Memory B cell (primary cell): ENCODE measurements around the gene QKI.

Experiments
- ATAC-seq: fragments of 150-1000 bp; cut with Tn5 transposase; 2 replicates; pipeline ENCODE4 v1.10.0; 2021; ENCODE audit warnings: low read depth, mild to moderate bottlenecking, moderate library complexity
- DNase-seq, 2 donors: peaks; one replicate each; pipeline ENCODE4 v3.0.0; 2022; ENCODE audit warnings: low spot score in 2 of 2
- H3K27ac Mint-ChIP-seq: one replicate; pipeline ENCODE4 v1.8.0; 2022; ENCODE audit warnings: mild to moderate bottlenecking, moderate library complexity, mixed read lengths
- H3K27me3 Mint-ChIP-seq: one replicate; pipeline ENCODE4 v1.8.0; 2022; ENCODE audit warnings: mixed read lengths
- H3K36me3 Mint-ChIP-seq: one replicate; pipeline ENCODE4 v1.8.0; 2022; ENCODE audit warnings: mild to moderate bottlenecking, mixed read lengths
- H3K4me1 Mint-ChIP-seq: one replicate; pipeline ENCODE4 v1.8.0; 2022; ENCODE audit warnings: mixed read lengths
- H3K4me3 Mint-ChIP-seq: one replicate; pipeline ENCODE4 v1.8.0; 2022; ENCODE audit warnings: mild to moderate bottlenecking, moderate library complexity, mixed read lengths
- H3K9me3 Mint-ChIP-seq: one replicate; pipeline ENCODE4 v1.8.0; 2022; ENCODE audit warnings: mixed read lengths

QKI gene

DNA sequence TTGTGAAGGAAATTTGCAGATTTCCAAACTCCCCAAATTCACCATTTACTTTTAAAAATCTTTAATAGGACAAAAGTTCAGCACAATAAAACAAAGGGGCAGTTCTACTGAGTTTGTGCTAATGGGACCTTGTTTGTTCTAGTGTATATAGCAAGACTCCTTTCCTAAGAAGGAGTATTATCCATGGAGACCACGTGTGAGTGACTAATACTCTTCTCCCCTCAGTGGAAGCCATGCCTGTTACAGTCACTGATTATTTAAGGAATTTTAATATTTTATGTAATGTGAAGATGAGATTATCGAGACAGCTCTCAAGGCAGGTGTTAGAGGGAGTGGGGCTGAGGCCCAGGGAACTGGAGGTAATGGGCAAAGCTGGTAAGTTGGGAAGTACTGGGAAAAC is 16.4 kb upstream of the QKI start:
- H3K36me3 Mint-ChIP-seq = no peaks in the 10 kb centered on the region
- DNase-seq = no peak

DNA sequence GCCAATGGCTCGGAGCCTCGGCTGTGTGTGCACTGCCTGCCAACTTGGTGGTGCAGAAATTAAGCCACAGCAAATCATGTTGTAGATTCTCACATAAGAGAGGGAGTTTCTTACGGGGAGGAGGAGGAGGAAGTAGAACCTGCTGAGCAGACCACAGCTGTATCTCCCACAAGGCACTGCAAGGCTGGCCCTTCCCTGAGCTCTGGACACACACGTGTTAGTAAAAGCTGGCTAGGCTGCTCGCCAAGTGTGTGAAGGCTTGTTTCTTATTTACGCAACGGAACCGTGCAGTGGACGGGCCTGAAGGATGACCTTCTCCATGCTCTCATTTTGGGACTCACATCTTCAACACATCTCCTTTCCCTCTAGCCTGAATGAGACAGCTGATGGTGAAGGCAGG is 15.7 kb upstream of the QKI start:
- no peaks in the 10 kb centered on the region for H3K9me3 Mint-ChIP-seq
- H3K4me3 Mint-ChIP-seq = no peak overlapping the region
- H3K4me1 Mint-ChIP-seq = peaks cover 5% of the 10 kb centered on the region
- no peaks in the 10 kb centered on the region for H3K36me3 Mint-ChIP-seq
- peaks cover 7% of the 10 kb centered on the region for H3K27me3 Mint-ChIP-seq
- no peak for DNase-seq
- no peak overlapping the region for H3K27ac Mint-ChIP-seq
- ATAC-seq = peak; percentile 56

More for the DNA sequence above, 16.4 kb upstream of the QKI start:
- no peak for ATAC-seq
- Mint-ChIP-seq H3K4me1 (peaks cover 5% of the 10 kb centered on the region), H3K27ac (no peak overlapping the region), H3K27me3 (peaks cover 7% of the 10 kb centered on the region), H3K9me3 (no peaks in the 10 kb centered on the region), H3K4me3 (no peak overlapping the region)

DNA sequence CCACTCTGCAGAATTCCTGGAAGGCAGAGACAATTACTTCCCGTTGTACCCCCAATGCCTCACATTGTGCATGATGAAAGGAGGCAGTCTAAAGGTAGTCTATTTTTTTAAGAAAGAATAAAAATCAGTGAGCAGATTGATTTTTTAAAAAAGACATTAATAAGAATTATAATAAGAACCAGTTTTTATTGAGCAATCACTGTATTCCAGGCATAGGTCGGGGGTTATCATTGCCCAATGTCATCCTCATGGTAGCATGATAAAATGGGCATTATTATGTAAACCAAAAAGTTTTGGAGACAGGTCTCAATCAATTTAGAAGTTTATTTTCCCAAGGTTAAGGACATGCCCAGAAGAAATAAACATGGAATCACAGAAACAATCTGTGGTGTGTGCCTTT is 14.0 kb upstream of the QKI start:
- ATAC-seq (no peak), DNase-seq (no peak)
- no peaks in the 10 kb centered on the region for H3K9me3 Mint-ChIP-seq
- H3K27me3 Mint-ChIP-seq = peaks cover 7% of the 10 kb centered on the region
- no peak overlapping the region for H3K27ac Mint-ChIP-seq
- no peaks in the 10 kb centered on the region for H3K36me3 Mint-ChIP-seq
- H3K4me1 Mint-ChIP-seq = peaks cover 5% of the 10 kb centered on the region
- H3K4me3 Mint-ChIP-seq = no peak overlapping the region

DNA sequence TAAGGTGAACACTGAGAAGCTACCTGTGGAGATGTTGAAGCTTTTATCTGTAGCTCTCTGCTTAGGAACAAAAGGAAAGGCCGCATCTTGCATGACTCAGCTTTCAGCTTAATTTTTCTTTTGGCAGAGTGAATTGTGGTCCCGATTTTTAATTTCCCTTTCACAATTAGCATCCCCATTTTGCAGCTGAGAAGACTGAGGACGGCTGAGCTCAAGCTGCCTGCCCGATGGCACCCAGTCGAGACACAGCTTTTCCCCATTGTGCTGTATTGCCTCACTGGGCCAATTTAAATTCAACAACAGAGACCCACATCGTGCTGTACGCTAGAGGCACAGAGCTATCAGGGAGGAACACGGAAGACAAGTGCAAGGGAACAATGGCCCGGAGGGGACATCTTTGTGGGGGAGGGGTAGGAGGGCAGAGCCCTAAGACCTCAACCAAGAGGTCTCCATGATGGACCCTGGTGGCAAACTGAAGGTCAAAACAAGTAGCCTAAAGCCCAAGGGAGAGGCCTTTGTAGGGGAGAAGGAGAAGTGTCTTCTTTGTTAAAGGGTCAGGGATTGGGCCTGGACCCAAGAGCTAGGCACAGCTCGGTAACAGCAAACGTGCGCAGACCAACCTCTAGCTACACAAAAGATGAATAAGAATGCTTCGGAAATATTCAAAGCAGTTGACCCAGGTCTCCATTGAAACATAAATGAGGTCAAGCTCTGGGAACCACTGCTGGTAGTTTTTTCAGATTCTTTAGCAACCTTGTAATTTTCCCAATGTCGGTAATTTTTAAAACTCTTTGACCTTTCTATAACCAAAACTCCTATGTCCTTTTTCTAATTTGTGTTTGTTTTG is 13.3 kb upstream of the QKI start:
- ATAC-seq (no peak), DNase-seq (no peak)
- Mint-ChIP-seq H3K4me3 (no peak overlapping the region), H3K27ac (no peak overlapping the region), H3K9me3 (no peaks in the 10 kb centered on the region), H3K36me3 (no peaks in the 10 kb centered on the region), H3K27me3 (peaks cover 6% of the 10 kb centered on the region), H3K4me1 (peaks cover 8% of the 10 kb centered on the region)

DNA sequence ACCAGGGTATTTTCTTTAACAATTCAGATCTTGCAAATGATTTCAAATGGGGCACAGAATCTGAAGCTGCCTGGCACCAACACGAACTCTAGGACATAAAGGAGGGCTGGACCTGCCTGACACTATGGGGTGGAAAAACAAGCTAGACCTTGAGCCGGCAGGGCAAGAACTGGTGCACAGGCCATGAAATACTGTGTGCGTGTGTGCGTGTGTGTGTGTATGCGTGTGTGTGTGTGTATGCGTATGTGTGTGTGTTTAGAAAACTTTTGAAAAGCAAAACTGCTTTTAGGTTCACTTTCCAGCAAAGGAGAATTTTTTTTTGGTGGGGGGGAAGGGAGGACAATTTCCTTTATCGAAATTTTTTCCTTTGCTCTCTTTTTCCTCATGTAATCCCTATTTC is 11.9 kb upstream of the QKI start:
- ATAC-seq (no peak), DNase-seq (no peak)
- peaks cover 4% of the 10 kb centered on the region for H3K27me3 Mint-ChIP-seq
- no peaks in the 10 kb centered on the region for H3K36me3 Mint-ChIP-seq
- H3K4me3 Mint-ChIP-seq = no peak overlapping the region
- no peaks in the 10 kb centered on the region for H3K9me3 Mint-ChIP-seq
- H3K27ac Mint-ChIP-seq = no peak overlapping the region
- peaks cover 5% of the 10 kb centered on the region for H3K4me1 Mint-ChIP-seq

DNA sequence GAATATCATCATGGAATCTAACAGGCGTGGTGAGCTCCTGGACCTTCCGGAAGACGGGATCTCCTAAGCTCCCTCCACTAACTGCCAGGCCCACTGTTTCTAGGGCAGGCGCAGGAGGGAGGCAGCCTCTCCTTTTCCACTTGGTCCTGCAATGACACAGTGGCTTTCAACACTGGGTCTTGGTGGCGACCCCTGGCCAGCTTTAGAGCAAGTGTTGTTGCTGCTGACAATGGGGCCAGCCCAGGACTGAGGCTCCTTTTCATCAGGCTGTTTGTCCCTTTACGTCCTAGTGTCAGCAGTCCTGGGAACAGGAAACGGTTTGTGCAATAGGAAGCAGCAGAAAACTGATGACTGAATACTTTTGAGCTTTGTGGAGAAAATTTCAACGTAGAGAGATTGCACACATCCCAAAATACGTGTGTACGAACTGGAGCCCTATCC is 9.7 kb upstream of the QKI start:
- Mint-ChIP-seq H3K4me3 (no peak overlapping the region), H3K27ac (no peak overlapping the region), H3K4me1 (peaks cover 5% of the 10 kb centered on the region), H3K36me3 (no peaks in the 10 kb centered on the region), H3K27me3 (no peaks in the 10 kb centered on the region), H3K9me3 (no peaks in the 10 kb centered on the region)
- ATAC-seq = no peak
- no peak for DNase-seq

DNA sequence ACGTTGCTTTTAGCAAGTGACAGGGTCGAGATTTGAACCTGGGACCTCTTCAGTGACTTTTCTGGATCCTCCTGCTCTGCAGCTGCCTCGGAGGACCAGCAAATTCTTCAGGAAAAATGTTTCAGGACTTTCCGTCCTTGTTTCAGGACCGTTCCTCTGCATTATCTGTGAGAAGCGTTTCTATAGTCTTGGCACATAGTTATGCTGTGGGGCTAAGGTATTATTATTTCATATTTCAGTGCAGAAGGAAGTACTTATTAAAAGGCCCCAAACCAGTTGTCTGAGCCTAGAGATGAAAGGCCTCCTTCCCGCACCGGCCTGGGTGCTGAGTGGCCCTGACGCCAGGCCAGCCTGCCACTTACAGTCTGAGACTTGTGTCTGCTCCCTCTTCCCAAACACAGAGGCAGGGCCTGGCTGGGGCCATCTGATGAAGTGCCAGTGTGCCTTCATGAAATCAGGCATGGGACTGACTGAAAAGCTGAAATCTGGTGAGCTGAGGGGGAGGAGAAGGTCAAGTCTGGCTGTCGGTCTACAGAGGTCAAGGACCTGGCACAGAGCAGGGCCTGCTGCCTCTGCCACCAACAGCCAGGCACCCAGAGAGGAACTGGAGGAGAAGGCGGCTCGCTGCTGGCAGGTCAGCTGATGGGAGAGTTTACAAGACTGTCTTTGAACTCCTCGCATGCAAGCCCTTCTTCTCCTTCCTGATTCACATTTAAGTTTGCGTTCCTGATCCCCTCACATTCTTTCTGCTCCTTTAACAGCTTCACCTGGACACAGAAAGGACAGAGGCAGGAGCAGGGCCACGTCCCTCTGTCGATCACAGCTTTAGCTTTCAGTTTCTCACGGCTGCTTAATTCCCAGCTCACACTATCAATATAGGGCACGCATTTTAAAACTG is 8.9 kb upstream of the QKI start:
- Mint-ChIP-seq H3K9me3 (no peaks in the 10 kb centered on the region), H3K4me3 (peak overlapping the region; percentile 91), H3K27me3 (no peaks in the 10 kb centered on the region), H3K4me1 (peaks cover 5% of the 10 kb centered on the region), H3K27ac (peak overlapping the region; percentile 67), H3K36me3 (no peaks in the 10 kb centered on the region)
- DNase-seq = peak in 1 of 2 donors; percentile 21
- peak; percentile 84 for ATAC-seq

DNA sequence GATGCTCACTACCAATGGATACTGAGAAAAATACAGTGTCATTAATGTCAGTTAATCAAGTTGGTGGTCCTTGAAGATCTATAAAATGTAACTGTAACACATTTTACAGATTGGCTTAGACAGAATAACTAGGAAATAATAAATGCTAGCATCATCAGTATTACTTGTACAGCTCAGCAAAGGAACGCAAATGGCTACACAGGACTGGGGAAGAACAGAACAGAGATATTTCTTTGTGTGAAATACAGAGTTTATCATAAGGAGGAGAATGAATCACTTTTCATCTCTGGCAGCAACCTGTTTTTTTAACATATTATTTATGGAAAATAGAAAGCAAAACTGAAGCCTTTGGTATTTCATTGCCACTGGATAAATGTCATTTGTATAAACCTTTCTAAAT is 8.2 kb upstream of the QKI start:
- Mint-ChIP-seq H3K4me3 (peak overlapping the region; percentile 91), H3K9me3 (no peaks in the 10 kb centered on the region), H3K27me3 (no peaks in the 10 kb centered on the region), H3K27ac (peak overlapping the region; percentile 67), H3K36me3 (peaks cover 2% of the 10 kb centered on the region), H3K4me1 (peaks cover 7% of the 10 kb centered on the region)
- ATAC-seq (no peak), DNase-seq (no peak)

DNA sequence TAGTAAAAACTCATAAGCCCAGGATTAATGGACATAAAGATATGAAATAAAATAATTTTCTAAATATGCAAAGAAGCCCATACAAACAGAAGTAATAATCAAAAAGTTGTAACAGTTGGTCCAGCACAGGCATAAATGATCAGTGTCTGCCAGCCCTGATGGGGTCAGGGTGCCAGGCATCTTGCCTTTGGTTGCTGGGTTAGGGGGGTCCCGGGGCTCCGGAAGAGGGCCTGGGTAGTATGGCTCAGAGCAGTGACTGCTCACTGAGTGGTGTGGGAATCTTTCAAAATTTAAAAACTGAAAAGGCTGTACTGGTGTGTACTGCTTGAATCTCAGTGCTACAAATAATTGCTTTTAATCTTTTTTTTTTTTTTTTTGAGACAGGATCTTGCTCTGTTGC is 7.7 kb upstream of the QKI start:
- Mint-ChIP-seq H3K36me3 (peaks cover 3% of the 10 kb centered on the region), H3K4me1 (peaks cover 7% of the 10 kb centered on the region), H3K27me3 (no peaks in the 10 kb centered on the region), H3K9me3 (no peaks in the 10 kb centered on the region), H3K27ac (no peak overlapping the region), H3K4me3 (no peak overlapping the region)
- no peak for ATAC-seq
- DNase-seq = no peak

DNA sequence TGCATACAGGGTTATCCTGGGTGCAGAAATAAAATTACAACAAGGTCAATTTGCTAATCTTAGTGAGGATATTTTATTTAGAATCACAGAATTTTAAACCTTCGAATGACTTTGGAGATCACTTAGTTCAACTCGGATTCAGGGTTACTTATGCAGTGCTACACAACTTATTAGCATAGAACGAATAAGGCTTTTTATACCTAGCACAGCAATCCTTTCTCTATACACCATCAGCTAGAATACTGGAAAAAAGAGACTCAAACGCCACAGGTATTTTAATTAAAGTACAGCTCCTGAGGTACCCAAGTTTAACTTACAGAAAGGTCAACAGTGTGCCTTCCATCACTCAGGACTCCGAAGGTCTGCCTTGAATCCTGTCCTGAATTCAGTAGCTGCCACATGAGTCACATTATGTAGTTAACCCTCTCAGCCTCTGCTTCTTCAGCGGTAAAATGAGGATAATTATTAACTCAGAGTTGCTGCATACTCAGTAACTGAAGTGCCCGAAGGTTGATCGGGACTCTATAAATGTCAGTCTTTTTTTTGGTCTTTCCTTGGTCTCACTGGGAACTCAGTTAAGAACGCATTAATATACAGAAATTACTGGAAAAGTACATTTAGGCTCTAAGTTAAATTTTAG is 6.0 kb upstream of the QKI start:
- peaks cover 3% of the 10 kb centered on the region for H3K36me3 Mint-ChIP-seq
- no peak overlapping the region for H3K27ac Mint-ChIP-seq
- peaks cover 11% of the 10 kb centered on the region for H3K4me1 Mint-ChIP-seq
- no peak overlapping the region for H3K4me3 Mint-ChIP-seq
- no peaks in the 10 kb centered on the region for H3K9me3 Mint-ChIP-seq
- ATAC-seq (no peak), DNase-seq (no peak)
- no peaks in the 10 kb centered on the region for H3K27me3 Mint-ChIP-seq

DNA sequence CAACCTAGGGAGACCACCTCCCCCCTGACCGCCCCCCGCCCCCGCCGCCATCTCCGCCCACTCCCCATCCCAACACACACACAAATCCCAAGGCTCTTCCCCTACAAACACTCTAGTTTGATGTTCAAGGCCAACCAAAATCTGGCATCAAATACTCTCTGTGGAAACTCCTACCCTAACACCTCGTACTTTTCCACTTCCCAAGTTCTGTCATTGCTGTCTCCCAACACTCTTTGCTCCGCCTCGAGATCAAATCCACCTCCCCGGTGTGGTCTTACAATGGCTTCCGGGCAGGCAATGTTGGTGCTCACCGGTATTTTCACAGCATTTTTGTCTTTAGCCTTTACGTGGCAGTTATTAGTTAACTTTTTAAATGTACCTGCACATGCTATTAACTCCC is 4.8 kb upstream of the QKI start:
- Mint-ChIP-seq H3K27me3 (no peaks in the 10 kb centered on the region), H3K4me1 (peaks cover 11% of the 10 kb centered on the region), H3K4me3 (no peak overlapping the region), H3K27ac (no peak overlapping the region), H3K9me3 (no peaks in the 10 kb centered on the region), H3K36me3 (peaks cover 3% of the 10 kb centered on the region)
- DNase-seq (no peak), ATAC-seq (no peak)

DNA sequence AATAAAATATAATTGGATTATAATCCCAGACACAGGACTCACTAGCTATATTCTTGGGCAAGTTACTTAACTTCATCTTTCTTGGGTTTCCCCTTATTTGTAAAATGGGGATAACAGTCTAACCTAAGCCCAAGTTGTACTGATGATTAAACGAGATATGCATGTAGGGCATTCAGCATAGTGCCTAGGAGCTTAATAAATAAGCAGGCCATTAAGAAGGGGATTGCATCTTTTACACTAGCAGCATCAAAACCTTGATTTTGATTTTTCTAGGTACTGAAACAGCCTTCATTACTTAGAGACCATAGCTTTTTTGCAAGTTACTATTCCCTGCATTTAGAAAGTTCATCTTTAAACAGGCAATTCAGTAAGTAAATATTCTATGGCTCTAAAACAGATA is 2.2 kb upstream of the QKI start:
- peaks cover 8% of the 10 kb centered on the region for H3K4me1 Mint-ChIP-seq
- no peak overlapping the region for H3K27ac Mint-ChIP-seq
- ATAC-seq = no peak
- H3K4me3 Mint-ChIP-seq = no peak overlapping the region
- no peak for DNase-seq
- no peaks in the 10 kb centered on the region for H3K9me3 Mint-ChIP-seq
- H3K27me3 Mint-ChIP-seq = no peaks in the 10 kb centered on the region
- peaks cover 3% of the 10 kb centered on the region for H3K36me3 Mint-ChIP-seq

DNA sequence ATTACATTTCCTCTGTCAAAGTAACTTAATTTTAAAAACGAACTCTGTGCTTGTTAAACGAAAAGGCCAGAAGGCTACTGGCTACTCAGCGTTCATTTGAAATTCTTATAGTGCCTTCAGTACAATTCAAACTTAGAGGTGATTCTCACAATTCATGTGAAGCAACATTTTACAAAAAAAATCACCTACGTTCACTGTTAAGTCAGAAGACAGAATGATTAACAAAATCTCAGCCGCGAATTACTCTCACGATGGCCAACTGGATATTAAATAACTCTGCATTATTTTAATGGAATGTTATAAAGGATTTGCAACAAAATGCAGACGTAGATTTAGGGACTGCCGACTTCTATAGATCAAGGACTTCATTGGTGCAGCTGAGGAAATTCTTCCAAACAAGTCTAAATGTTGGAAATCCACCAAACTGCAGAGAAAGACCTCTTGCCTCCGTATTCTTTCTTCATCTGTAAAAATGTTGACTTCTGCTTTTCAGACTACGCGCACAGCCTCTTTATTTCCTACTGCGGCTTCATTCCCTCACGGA is 1.6 kb upstream of the QKI start:
- no peak for DNase-seq
- no peak for ATAC-seq
- peaks cover 3% of the 10 kb centered on the region for H3K36me3 Mint-ChIP-seq
- peak overlapping the region; percentile 91 for H3K27ac Mint-ChIP-seq
- no peaks in the 10 kb centered on the region for H3K9me3 Mint-ChIP-seq
- peak overlapping the region; percentile 84 for H3K4me3 Mint-ChIP-seq
- peaks cover 12% of the 10 kb centered on the region for H3K4me1 Mint-ChIP-seq
- no peaks in the 10 kb centered on the region for H3K27me3 Mint-ChIP-seq
